DMS 273 treated with DMSO at 0.1 percent for 48 hours (cell line): ENCODE results near the gene CAPS.
"Not testable (repeated sequence)": the region's sequence is repeated elsewhere in the genome, so short reads cannot be mapped to it uniquely, and the experiment has no call there.

ENCODE experiments used
- DNase-seq: peaks from one replicate; lab custom pipeline; 2025; lab: John Stamatoyannopoulos, UW

Gene CAPS

GRCh38 chr19:5913739-5914357 is at the start of gene CAPS:
Gene CAPS, plus strand, starts transcription at chr19:5914254. Its CDS starts 153 bp downstream, at chr19:5914407.
- no peak for DNase-seq

- no peak for DNase-seq
These were observed 49.1 kb upstream of the CAPS start for GRCh38 chr19:5864725-5865486.

GRCh38 chr19:5865772-5866171 is 48.3 kb upstream of the CAPS start:
- DNase-seq: no peak

- DNase-seq: no peak
These were observed 46.6 kb upstream of the CAPS start for GRCh38 chr19:5867201-5868136.

- DNase-seq: no peak
These were observed 43.1 kb upstream of the CAPS start for GRCh38 chr19:5870986-5871394.

- no peak for DNase-seq
These were observed 40.3 kb upstream of the CAPS start for GRCh38 chr19:5873617-5874199.

- DNase-seq: not testable (repeated sequence)
These were observed 39.6 kb upstream of the CAPS start for GRCh38 chr19:5874496-5874895.

GRCh38 chr19:5877427-5877826 is 36.6 kb upstream of the CAPS start:
- no peak for DNase-seq

GRCh38 chr19:5877882-5878281 is 36.2 kb upstream of the CAPS start:
- DNase-seq: no peak

GRCh38 chr19:5880196-5880595 is 33.9 kb upstream of the CAPS start:
- no peak for DNase-seq

- DNase-seq: no peak
These were observed 33.4 kb upstream of the CAPS start for GRCh38 chr19:5880604-5881078.

GRCh38 chr19:5881543-5882299 is 32.3 kb upstream of the CAPS start:
- DNase-seq: no peak

GRCh38 chr19:5882421-5882968 is 31.6 kb upstream of the CAPS start:
- DNase-seq: no peak

GRCh38 chr19:5883157-5883873 is 30.7 kb upstream of the CAPS start:
- DNase-seq: not testable (repeated sequence)

GRCh38 chr19:5884065-5884811 is 29.8 kb upstream of the CAPS start:
- not testable (repeated sequence) for DNase-seq

GRCh38 chr19:5889288-5889971 is 24.6 kb upstream of the CAPS start:
- no peak for DNase-seq

GRCh38 chr19:5890099-5890498 is 24.0 kb upstream of the CAPS start:
- DNase-seq: no peak

- DNase-seq: no peak
These were observed 22.5 kb upstream of the CAPS start for GRCh38 chr19:5891572-5891937.
